CD4-positive, alpha-beta T cell treated with Interferon alpha-2 for 1 hour (primary cell): ENCODE data around the gene ARHGAP36.

Experiments
- DNase-seq, 2 donors: peaks; one replicate each; pipeline ENCODE4 v3.0.0-alpha.2; 2020 to 2022

Gene ARHGAP36

GRCh38 chrX:131058136-131058868 is at the start of gene ARHGAP36:
TSS of gene ARHGAP36 (plus strand) at chrX:131058346. CDS start at chrX:131081666, 23,320 bp downstream.
- no peak for DNase-seq

GRCh38 chrX:131010186-131010585 is 48.0 kb upstream of the ARHGAP36 start:
- DNase-seq = no peak

- DNase-seq = no peak
Observed at GRCh38 chrX:131025336-131025735, 32.8 kb upstream of the ARHGAP36 start.

GRCh38 chrX:131032354-131033230 is 25.6 kb upstream of the ARHGAP36 start:
- no peak for DNase-seq

- no peak for DNase-seq
Observed at GRCh38 chrX:131034063-131034462, 24.1 kb upstream of the ARHGAP36 start.

GRCh38 chrX:131040781-131041180 is 17.4 kb upstream of the ARHGAP36 start:
- DNase-seq = no peak

GRCh38 chrX:131041667-131042066 is 16.5 kb upstream of the ARHGAP36 start:
- no peak for DNase-seq

GRCh38 chrX:131045726-131046125 is 12.4 kb upstream of the ARHGAP36 start:
- DNase-seq = no peak

- DNase-seq = no peak
Observed at GRCh38 chrX:131046596-131046995, 11.6 kb upstream of the ARHGAP36 start.

GRCh38 chrX:131047180-131047579 is 11.0 kb upstream of the ARHGAP36 start:
- no peak for DNase-seq

- no peak for DNase-seq
Observed at GRCh38 chrX:131053076-131053475, 5.1 kb upstream of the ARHGAP36 start.

GRCh38 chrX:131054906-131055305 is 3.2 kb upstream of the ARHGAP36 start:
- no peak for DNase-seq

GRCh38 chrX:131057706-131058105 is 440 bp upstream of the ARHGAP36 start:
- DNase-seq = no peak

- DNase-seq = no peak
Observed at GRCh38 chrX:131059246-131059645, 1.1 kb downstream of the ARHGAP36 start.

GRCh38 chrX:131060147-131060546 is 2.0 kb downstream of the ARHGAP36 start:
- DNase-seq = no peak

GRCh38 chrX:131061306-131061705 is 3.2 kb downstream of the ARHGAP36 start:
- no peak for DNase-seq

GRCh38 chrX:131063613-131064012 is 5.5 kb downstream of the ARHGAP36 start:
- DNase-seq = no peak

GRCh38 chrX:131066237-131066636 is 8.1 kb downstream of the ARHGAP36 start:
- DNase-seq = no peak

- DNase-seq = no peak
Observed at GRCh38 chrX:131067216-131067615, 9.1 kb downstream of the ARHGAP36 start.

- DNase-seq = no peak
Observed at GRCh38 chrX:131067846-131068745, 9.9 kb downstream of the ARHGAP36 start.

- no peak for DNase-seq
Observed at GRCh38 chrX:131068945-131069719, 11.0 kb downstream of the ARHGAP36 start.
